SK-N-SH (cell line): Measurements from ENCODE around the gene PSMC5. TPM values are rescaled to one million over a fixed set of nuclear protein-coding genes. Genes with fewer than 3 reads are reported as not detected.
A peak's percentile ranks its signal among the peaks of the same experiment; 100 is the strongest.
"Not testable (repeated sequence)": the region's sequence is repeated elsewhere in the genome, so short reads cannot be mapped to it uniquely, and the experiment has no call there.

Experiments used
- CTCF ChIA-PET: fragments of 300-600, 350-600 bp; formaldehyde crosslinking; extraction: SDS; loops from one replicate; lab custom pipeline; 2021; lab: Yijun Ruan, JAX
- POLR2A ChIA-PET: fragments of 350-600 bp; sonication (Branson Sonifier 250); formaldehyde crosslinking; extraction: SDS; loops from one replicate; lab custom pipeline; 2020; ENCODE audit warnings: antibody characterized with exemption, inconsistent platforms; lab: Yijun Ruan, JAX
- DNase-seq: peaks from one replicate; pipeline ENCODE4 v3.0.0; 2012
- H2AFZ ChIP-seq: fragments of 200-600 bp; sonication (generic); 2 replicates; pipeline ENCODE4 v1.8.1; 2016; ENCODE audit warnings: antibody characterized with exemption, mild to moderate bottlenecking, low read depth
- H3F3A ChIP-seq: fragments of 200-600 bp; sonication (generic); replicated peaks from 2 replicates; pipeline ENCODE3; 2016; ENCODE audit warnings: antibody characterized with exemption, mild to moderate bottlenecking; ENCODE audit not compliant: insufficient read depth
- H3K27ac ChIP-seq, 2 experiments: fragments of 200-500 bp in 1 of 2; fragments of 200-600 bp in 1 of 2; sonication (Bioruptor generic) in 1 of 2; sonication (generic), shearing (Covaris generic) in 1 of 2; 2 replicates each; pipeline versions ENCODE4 v1.5.1 to v1.6.1; 2014 to 2016; ENCODE audit warnings: low read depth in 2 of 2, inconsistent platforms in 1 of 2, low read length in 1 of 2, mild to moderate bottlenecking in 1 of 2, mixed read lengths in 1 of 2
- H3K27me3 ChIP-seq: fragments of 200-600 bp; sonication (generic), shearing (Covaris generic); 2 replicates; pipeline ENCODE4 v1.6.1; 2016; ENCODE audit warnings: mixed run types; ENCODE audit not compliant: insufficient read depth
- H3K36me3 ChIP-seq, 2 experiments: fragments of 200-500 bp in 1 of 2; fragments of 200-600 bp in 1 of 2; sonication (Bioruptor generic) in 1 of 2; sonication (generic) in 1 of 2; replicated peaks in 1 of 2; 2 replicates each; pipeline versions ENCODE3 to v1.5.1; 2014 to 2016; ENCODE audit warnings: low read length in 1 of 2, mild to moderate bottlenecking in 1 of 2; ENCODE audit not compliant: insufficient read depth in 2 of 2, control insufficient read depth in 1 of 2
- H3K4me1 ChIP-seq, 2 experiments: fragments of 200-500 bp in 1 of 2; fragments of 200-600 bp in 1 of 2; sonication (Bioruptor generic) in 1 of 2; sonication (generic), shearing (Covaris generic) in 1 of 2; 2 replicates each; pipeline versions ENCODE4 v1.5.1 to v1.6.1; 2014 to 2016; ENCODE audit warnings: low read depth in 1 of 2, low read length in 1 of 2, mixed run types in 1 of 2; ENCODE audit not compliant: insufficient read depth in 2 of 2, control insufficient read depth in 1 of 2
- H3K4me2 ChIP-seq: fragments of 200-600 bp; sonication (generic), shearing (Covaris generic); 2 replicates; pipeline ENCODE4 v1.6.1; 2017; ENCODE audit warnings: mixed run types
- H3K4me3 ChIP-seq, 2 experiments: fragments of 200-500 bp in 1 of 2; fragments of 200-600 bp in 1 of 2; sonication (Bioruptor generic) in 1 of 2; sonication (generic), shearing (Covaris generic) in 1 of 2; 2 replicates each; pipeline versions ENCODE4 v1.5.1 to v1.8.1; 2014 to 2016; ENCODE audit warnings: low read depth in 2 of 2, inconsistent platforms in 1 of 2, low read length in 1 of 2, mild to moderate bottlenecking in 1 of 2, mixed read lengths in 1 of 2, moderate library complexity in 1 of 2
- H3K79me2 ChIP-seq: fragments of 200-600 bp; sonication (generic); 2 replicates; pipeline ENCODE4 v1.8.1; 2017; ENCODE audit warnings: mild to moderate bottlenecking; ENCODE audit not compliant: insufficient read depth
- H3K9ac ChIP-seq: fragments of 200-600 bp; sonication (generic); 2 replicates; pipeline ENCODE4 v1.6.1; 2017; ENCODE audit warnings: mixed run types
- H3K9me2 ChIP-seq: fragments of 200-600 bp; sonication (generic); 2 replicates; pipeline ENCODE4 v1.6.1; 2017; ENCODE audit warnings: mixed run types
- H3K9me3 ChIP-seq: fragments of 200-600 bp; sonication (generic); 2 replicates; pipeline ENCODE4 v1.6.1; 2017; ENCODE audit warnings: mixed run types, mild to moderate bottlenecking, moderate library complexity
- H4K20me1 ChIP-seq: fragments of 200-600 bp; sonication (generic); 2 replicates; pipeline ENCODE4 v1.6.1; 2017; ENCODE audit warnings: mild to moderate bottlenecking, mixed run types; ENCODE audit not compliant: insufficient read depth
- ELF1 ChIP-seq: IDR thresholded peaks from 2 replicates; pipeline ENCODE4 v1.4.0; 2012
- FOXJ3 ChIP-seq: sonication (generic); formaldehyde crosslinking; IDR thresholded peaks from 2 replicates; pipeline ENCODE4 v1.5.1; 2020; ENCODE audit warnings: mild to moderate bottlenecking, missing genetic modification reagents
- GABPA ChIP-seq: IDR thresholded peaks from 2 replicates; pipeline ENCODE4 v1.4.0; 2012; ENCODE audit warnings: low read depth, mild to moderate bottlenecking
- GATA2 ChIP-seq: sonication (generic); formaldehyde crosslinking; IDR thresholded peaks from 2 replicates; pipeline ENCODE4 v1.5.0; 2020; ENCODE audit warnings: mild to moderate bottlenecking, missing genetic modification reagents
- MEF2A ChIP-seq: IDR thresholded peaks from 2 replicates; pipeline ENCODE4 v1.4.0; 2012; ENCODE audit warnings: low read depth, borderline replicate concordance
- NFIC ChIP-seq: IDR thresholded peaks from 2 replicates; pipeline ENCODE4 v1.4.0; 2012; ENCODE audit warnings: borderline replicate concordance
- NRF1 ChIP-seq: IDR thresholded peaks from 2 replicates; pipeline ENCODE4 v1.6.1; 2012; ENCODE audit warnings: low read depth, mild to moderate bottlenecking, low read length
- POLR2AphosphoS5 ChIP-seq: IDR thresholded peaks from 2 replicates; pipeline ENCODE4 v1.6.1; 2012; ENCODE audit warnings: low read depth, low read length
- RAD21 ChIP-seq: IDR thresholded peaks from 2 replicates; pipeline ENCODE4 v1.6.1; 2012; ENCODE audit warnings: mild to moderate bottlenecking, low read length
- RFX5 ChIP-seq: IDR thresholded peaks from 2 replicates; pipeline ENCODE4 v1.6.1; 2012; ENCODE audit warnings: mild to moderate bottlenecking, improper control_type of control experiment, low read length
- RXRA ChIP-seq: IDR thresholded peaks from 2 replicates; pipeline ENCODE4 v1.4.0; 2012; ENCODE audit warnings: low read depth, mild to moderate bottlenecking, borderline replicate concordance
- WGBS: methylation state at CpG from one replicate; pipeline ENCODE4 v1.1.6; 2017; ENCODE audit warnings: low lambda C conversion rate; 5-methylcytosine and 5-hydroxymethylcytosine counted together
- polyA plus RNA-seq, 3 experiments: library from polyadenylated mRNA; depleted of rRNA; stranded (reverse); fragments of >200 nt; gene quantifications; 2 replicates each; pipeline ENCODE4 v1.2.3, GENCODE V29; 2012
- TF ChIP-seq, protein P1 (sequence below): IDR thresholded peaks from 2 replicates; pipeline ENCODE4 v1.4.0; 2012; ENCODE audit warnings: low read depth
- TF ChIP-seq, protein P2 (sequence below): IDR thresholded peaks from 2 replicates; pipeline ENCODE4 v1.4.0; 2012; ENCODE audit warnings: low read depth, borderline replicate concordance
- TF ChIP-seq, protein P3 (sequence below): fragments of 150-350 bp; IDR thresholded peaks from 2 replicates; pipeline ENCODE4 v1.6.1; 2017; ENCODE audit warnings: antibody characterized with exemption, low read length, low read depth, borderline replicate concordance
- TF ChIP-seq, protein P4 (sequence below): fragments of 150-350 bp; IDR thresholded peaks from 2 replicates; pipeline ENCODE4 v1.6.1; 2016; ENCODE audit warnings: mild to moderate bottlenecking, low read depth, low read length

Gene PSMC5
- polyA plus RNA-seq, 1 of the 3 experiments (the other 2 are of a cell fraction) = 424 TPM

DNA sequence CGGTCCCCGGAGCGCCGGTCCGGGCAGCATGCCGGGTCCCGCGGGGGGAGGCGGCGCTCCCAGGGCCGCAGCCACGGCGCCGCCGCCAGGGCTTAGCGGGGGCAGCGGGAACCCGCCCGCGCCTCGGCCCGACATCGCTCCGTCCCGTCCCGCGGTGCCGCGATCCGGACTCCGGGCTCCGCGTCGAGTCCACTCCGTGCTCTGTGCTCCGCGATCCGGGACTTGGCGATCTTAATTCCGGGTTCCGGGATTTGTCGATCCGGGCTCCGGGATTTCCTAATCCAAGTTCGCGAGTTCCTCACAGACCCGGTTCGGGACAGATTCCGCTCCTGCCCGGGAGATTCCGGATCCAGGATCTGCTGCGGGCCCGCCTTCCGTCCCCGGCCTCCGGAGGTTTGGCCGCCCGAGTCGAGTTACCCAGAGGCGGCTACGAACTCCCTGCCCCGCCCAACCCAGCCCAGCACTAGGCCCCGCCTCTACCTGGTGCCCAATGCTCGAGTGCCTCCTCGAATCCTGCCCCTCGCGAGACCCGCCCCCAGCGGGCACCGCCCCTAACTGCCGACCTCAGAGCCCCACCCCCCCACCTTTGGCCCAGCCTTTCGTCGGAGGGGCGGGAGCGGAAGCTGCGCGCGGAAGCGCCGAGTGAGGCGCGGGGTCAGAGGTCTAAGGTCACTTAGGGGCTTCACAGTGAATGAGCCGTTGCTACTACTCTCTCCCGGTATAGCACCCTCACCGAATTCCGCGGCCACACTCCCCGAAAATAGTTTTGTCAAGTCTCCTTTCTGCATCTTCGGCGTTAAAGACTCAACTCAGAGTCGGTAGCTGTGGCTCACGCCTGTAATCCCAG, 15.5 kb downstream of the PSMC5 start, which contains the start of gene SMARCD2 (continued):
- peak; percentile 60 for TF ChIP-seq NRF1
- TF ChIP-seq, protein P1, sequence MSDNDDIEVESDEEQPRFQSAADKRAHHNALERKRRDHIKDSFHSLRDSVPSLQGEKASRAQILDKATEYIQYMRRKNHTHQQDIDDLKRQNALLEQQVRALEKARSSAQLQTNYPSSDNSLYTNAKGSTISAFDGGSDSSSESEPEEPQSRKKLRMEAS = peak; percentile 88
- TF ChIP-seq, protein P2, sequence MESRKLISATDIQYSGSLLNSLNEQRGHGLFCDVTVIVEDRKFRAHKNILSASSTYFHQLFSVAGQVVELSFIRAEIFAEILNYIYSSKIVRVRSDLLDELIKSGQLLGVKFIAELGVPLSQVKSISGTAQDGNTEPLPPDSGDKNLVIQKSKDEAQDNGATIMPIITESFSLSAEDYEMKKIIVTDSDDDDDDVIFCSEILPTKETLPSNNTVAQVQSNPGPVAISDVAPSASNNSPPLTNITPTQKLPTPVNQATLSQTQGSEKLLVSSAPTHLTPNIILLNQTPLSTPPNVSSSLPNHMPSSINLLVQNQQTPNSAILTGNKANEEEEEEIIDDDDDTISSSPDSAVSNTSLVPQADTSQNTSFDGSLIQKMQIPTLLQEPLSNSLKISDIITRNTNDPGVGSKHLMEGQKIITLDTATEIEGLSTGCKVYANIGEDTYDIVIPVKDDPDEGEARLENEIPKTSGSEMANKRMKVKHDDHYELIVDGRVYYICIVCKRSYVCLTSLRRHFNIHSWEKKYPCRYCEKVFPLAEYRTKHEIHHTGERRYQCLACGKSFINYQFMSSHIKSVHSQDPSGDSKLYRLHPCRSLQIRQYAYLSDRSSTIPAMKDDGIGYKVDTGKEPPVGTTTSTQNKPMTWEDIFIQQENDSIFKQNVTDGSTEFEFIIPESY = peak; percentile 64; the same call in 1 of the 2 replicates
- no peak for TF ChIP-seq GATA2 (CRISPR knock-in tag)
- TF ChIP-seq, protein P3, sequence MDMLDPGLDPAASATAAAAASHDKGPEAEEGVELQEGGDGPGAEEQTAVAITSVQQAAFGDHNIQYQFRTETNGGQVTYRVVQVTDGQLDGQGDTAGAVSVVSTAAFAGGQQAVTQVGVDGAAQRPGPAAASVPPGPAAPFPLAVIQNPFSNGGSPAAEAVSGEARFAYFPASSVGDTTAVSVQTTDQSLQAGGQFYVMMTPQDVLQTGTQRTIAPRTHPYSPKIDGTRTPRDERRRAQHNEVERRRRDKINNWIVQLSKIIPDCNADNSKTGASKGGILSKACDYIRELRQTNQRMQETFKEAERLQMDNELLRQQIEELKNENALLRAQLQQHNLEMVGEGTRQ = no peak
- TF ChIP-seq GABPA = peak; percentile 84
- TF ChIP-seq ELF1 = peak; percentile 90
- no peak for TF ChIP-seq RAD21
- peak; percentile 91 for TF ChIP-seq RFX5
- peak; percentile 68; the same call in 1 of the 2 replicates for TF ChIP-seq MEF2A
- TF ChIP-seq RXRA = no peak; the same call in 1 of the 2 replicates
- TF ChIP-seq POLR2AphosphoS5 = 0 out of 2 replicates have a peak, but pooled peaks have one; percentile 33
- no peak for TF ChIP-seq FOXJ3 (CRISPR knock-in tag)
- TF ChIP-seq NFIC = peak; percentile 64; the same call in 1 of the 2 replicates
- TF ChIP-seq, protein P4, sequence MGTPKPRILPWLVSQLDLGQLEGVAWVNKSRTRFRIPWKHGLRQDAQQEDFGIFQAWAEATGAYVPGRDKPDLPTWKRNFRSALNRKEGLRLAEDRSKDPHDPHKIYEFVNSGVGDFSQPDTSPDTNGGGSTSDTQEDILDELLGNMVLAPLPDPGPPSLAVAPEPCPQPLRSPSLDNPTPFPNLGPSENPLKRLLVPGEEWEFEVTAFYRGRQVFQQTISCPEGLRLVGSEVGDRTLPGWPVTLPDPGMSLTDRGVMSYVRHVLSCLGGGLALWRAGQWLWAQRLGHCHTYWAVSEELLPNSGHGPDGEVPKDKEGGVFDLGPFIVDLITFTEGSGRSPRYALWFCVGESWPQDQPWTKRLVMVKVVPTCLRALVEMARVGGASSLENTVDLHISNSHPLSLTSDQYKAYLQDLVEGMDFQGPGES = peak; percentile 12; the same call in 1 of the 2 replicates

DNA sequence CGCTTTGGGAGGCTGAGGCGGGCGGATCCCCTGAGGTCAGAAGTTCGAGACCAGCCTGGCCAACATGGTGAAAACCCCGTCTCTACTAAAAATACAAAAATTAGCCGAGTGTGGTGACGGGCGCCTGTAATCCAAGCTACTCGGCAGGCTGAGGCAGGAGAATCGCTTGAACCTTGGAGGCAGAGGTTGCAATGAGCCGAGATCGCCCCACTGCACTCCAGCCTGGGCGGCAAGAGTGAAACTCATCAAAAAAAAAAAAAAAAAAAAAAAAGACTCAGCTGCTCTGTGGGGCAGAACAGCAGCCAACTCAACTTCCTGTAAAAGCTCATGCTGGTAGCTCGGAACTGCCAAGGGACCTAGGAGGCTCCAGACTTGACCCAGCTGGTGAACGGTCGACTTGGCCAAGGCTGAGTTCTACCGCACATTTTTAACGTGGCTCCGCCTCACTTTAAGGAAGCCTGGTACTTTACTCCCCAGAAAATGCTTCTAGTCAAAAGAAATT, 16.2 kb downstream of the PSMC5 start:
- H3K4me1 ChIP-seq = peaks cover 27 to 33% of the 10 kb centered on the region in 2 experiments
- ChIA-PET CTCF (interaction anchor here (0.8 to 9.1 kb wide), 7 partner anchors 8 to 288 kb away, joined by 3 to 96 read pairs (median 9); partner anchors contain the start of genes FTSJ3 and PSMC5), POLR2A (interaction anchor here (0.6 to 9.2 kb wide), 8 partner anchors 13 to 663 kb away, joined by 3 to 108 read pairs (median 3); partner anchors contain the start of genes CCDC47, CEP95, DDX42 and DDX5)
- H3K9ac ChIP-seq = peak overlapping the region; percentile 10; the same call in 1 of the 2 replicates
- H3K27ac ChIP-seq = peak overlapping the region; percentile 12 to 67; a peak in 3 of 4 replicates
- peaks cover 39% of the 10 kb centered on the region for H3K79me2 ChIP-seq
- WGBS = 39% methylated on average over 19 of the region's 19 CpGs
- H3K9me3 ChIP-seq, H3K9me2 ChIP-seq, H3K36me3 ChIP-seq, H4K20me1 ChIP-seq, DNase-seq, H3K27me3 ChIP-seq: not testable (repeated sequence)
- peak overlapping the region; percentile 59 to 76 for H3K4me3 ChIP-seq
- H2AFZ ChIP-seq = peak overlapping the region; percentile 96
- peaks cover 12% of the 10 kb centered on the region for H3F3A ChIP-seq
- H3K4me2 ChIP-seq = peak overlapping the region; percentile 70
